NCI-H748 (cell line): ENCODE results near the gene LIMK2.
"Not testable (repeated sequence)": the region's sequence is repeated elsewhere in the genome, so short reads cannot be mapped to it uniquely, and the experiment has no call there.

Experiments used
- DNase-seq: peaks from one replicate; lab custom pipeline; 2025; ENCODE audit not compliant: unreplicated experiment; lab: John Stamatoyannopoulos, UW

LIMK2 gene

DNA sequence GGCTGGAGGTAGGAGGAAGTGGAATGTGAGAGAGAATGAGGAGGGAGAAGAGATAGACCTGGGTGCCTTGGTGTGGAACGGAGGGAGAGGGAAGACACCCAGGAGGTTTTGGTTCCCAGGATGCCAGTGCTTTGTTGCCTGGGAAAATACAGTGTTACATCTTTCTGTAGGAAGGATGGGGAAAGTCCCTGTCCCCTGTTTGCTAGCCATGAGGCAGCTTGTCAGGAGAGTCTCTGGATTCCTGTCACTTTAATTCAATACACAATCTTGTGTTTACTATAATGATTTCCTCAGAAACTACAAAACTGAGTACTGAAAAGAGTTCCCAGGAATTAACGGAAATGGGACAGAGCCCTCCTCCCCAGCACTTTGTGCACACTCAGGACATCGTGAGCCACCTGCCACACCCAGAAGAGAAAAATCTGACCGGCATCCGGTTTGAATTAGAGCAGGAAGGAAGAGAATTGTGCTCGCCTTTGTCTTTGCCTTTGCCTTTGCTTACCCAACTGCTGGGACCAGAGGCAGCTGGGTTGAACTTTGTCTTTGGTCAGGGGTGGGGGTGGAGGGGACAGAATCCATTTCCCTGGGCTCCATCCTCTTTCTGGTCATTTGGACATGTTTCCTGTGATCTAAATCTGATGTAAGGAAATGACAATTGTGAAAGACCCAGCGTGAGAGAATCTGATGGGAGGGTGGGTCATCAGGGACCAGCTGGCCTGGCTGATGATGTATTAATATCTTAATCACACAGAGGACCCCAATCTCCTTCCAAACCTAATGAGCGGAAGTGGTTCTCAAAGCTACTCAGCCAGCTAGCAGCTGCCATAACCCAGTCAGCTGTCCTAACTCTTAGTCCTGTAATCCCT is 1.3 kb upstream of the LIMK2 start:
- peak; percentile 66 for DNase-seq

DNA sequence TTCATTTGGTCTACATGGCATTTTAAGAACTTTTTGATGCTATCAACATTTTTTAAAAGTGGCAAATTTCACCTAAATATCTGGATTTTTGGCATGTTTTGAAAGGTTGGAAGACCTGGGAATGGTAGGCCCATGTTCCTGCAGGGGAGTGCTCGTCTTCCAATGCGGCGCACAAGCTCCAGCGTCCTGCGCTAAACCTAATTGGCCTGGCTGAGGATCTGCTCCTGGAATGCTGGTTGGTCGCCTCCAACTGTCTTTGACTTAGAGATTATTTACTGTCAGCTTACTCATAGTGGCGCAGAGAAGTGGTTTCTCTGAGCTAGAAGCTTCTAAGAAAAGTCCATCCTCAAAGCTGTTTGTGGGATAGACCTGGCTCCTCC is 626 bp upstream of the LIMK2 start:
- peak; percentile 22 for DNase-seq

DNA sequence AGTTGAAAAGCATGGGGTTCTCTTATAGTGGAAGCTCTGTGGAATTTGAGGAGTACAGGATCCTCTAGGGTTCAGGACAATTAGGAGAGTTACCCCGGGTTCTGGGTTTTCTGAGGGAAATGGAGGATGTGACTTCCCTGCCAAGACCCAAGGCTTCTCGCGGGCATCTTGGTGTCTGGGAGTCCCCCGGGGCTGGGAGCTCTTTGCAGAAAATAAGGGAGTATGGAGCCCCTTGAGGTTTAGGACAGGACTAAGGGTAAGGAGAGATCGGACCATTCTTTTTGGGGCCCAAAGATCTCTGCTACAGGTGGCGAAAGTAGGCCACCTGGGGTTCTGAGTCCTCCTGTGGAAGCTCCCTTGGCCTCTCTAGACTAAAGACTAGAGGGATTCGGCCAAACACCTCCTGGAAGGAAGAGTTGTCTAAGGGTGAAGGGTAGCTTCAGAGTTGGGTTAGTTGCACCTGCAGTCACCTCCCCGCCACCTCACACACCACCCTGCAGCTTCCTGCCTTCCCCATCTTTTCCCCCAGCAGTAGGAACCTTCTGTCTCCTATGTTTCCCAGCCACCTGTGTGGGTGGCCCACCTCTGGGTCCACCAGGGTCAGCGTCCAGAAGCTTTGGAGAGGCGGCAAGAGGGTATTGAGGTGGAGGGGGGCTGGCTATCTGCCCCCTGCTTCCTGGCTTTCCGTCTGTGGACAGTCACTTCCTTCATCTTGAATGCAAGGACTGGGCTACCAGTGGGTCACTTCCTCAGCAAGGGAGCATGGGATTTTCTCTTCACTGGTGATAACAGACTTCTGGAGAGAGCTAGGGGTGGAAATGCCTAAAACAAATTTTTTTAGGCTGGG is 908 bp downstream of the LIMK2 start:
- peak; percentile 13 for DNase-seq

DNA sequence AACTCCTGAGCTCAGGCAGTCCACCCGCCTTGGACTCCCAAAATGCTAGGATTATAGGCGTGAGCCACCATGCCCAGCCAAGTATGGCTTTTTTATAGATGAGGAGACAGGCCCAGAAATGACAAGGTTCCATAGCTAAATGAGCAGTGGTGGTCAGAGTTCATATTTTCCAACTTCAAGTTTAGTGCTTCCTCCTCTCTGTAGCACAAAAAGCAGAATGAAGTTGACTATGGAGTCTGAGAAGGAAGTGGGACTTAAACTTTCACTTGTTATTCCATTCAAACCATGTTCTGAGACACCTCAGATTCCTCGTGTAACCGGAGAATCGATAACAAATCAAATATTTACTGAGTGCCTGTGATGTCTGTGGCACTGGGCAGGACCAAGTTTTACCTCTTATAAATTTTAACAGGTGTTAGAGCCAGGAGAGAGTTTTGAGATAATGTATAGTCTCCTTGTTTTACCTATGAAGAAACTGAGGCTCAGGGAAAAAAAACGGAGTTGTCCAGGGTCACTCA is 3.0 kb downstream of the LIMK2 start:
- DNase-seq, result no peak

DNA sequence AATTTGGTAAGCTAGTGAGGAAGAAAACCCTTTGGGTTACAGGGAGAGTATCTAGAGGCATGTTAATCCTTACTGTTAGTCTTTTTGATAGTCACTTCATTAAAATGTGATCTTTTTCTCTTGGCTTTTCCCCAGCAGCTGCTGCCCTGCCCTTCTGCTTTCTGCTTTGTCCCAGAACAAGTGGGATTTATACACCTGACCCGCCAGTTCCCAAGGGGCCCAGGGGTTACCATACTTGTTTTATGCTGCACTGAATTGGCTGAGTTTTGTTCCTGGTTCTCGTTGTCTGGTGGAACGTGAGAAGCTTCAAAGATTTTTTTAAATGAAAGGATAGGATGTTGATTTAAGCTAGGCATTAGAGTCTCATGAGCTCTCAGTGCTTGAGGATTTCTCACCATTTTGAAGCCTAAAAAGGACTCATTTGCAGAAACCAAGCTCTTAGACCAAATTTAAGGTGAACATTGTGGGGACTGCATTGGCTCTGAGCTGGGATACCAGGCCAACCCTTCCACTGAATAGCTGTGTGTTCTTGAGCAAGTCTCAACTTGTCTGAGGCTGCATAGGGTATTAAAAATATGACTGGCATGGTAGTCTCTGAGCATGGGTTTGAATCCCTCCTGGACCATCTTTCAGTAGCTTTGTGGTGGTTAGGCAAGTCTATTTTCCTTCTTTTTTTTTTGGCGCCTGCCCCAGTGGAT is 6.6 kb downstream of the LIMK2 start:
- DNase-seq, result no peak

DNA sequence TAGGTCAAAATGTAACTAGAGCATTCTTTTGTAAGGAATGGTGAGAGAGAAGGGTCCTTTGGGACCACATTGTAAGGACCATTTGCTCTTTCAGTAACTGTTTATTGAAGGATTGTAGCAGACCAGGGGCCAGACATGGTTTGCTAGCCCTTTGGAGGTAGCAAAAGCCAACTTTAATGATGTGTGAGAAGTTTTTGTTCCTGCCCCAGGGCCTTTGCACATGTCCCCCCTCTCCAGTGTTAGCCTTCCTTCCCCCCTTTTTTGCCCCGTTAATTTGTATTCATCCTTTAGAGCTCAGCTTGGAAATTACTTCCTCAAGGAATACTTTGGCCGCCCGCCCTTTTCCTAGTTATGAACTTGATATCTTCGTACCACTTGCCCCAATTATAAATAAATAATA is 9.0 kb downstream of the LIMK2 start:
- DNase-seq, result no peak

DNA sequence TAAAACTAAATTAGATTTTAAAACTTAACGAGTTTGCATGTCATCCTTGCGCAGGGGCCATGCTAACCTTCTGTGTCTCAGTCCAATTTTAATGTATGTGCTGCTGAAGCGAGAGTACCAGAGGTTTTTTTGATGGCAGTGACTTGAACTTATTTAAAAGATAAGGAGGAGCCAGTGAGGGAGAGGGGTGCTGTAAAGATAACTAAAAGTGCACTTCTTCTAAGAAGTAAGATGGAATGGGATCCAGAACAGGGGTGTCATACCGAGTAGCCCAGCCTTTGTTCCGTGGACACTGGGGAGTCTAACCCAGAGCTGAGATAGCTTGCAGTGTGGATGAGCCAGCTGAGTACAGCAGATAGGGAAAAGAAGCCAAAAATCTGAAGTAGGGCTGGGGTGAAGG is 10.6 kb downstream of the LIMK2 start:
- no peak for DNase-seq

DNA sequence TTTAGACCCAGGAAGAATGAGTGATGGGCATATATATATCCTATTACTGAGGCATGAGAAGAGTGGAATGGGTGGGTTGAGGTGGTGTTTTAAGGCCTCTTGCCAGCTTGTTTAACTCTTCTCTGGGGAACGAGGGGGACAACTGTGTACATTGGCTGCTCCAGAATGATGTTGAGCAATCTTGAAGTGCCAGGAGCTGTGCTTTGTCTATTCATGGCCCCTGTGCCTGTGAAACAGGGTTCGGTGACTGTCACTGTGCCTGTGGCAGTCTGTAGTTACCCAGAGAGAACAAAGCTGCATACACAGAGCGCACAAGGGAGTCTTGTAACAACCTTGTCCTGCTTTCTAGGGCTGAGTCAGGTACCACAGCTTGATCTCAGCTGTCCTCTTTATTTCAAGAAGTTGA is 11.7 kb downstream of the LIMK2 start:
- no peak for DNase-seq

DNA sequence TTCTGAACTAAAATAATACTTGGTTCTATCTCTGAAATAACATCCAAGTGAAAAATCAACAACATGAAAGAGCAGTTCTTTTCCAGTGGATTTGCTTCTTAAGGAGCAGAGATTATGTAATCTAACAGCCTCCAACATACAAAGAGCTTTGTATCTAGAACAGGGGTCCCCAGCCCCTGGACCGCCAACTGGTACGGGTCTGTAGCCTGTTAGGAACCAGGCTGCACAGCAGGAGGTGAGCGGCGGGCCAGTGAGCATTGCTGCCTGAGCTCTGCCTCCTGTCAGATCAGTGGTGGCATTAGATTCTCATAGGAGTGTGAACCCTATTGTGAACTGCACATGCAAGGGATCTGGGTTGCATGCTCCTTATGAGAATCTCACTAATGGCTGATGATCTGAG is 12.6 kb downstream of the LIMK2 start:
- DNase-seq, result not testable (repeated sequence)

DNA sequence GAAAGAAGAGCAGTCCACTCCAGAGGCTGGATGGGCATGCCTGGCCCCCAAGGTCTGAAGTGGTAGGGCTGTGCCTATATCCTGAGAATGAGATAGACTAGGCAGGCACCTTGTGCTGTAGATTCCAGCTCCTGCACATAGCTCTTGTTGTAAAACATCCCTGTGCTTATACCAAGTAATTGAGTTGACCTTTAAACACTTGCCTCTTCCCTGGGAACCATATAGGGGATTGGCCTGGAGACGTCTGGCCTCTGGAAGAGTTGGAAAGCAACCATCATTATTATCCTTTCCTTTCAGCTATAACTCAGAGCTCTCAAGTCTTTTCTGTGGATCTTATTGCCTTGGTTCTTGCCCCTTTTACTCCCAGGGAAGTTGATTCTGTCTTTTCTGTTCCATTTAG is 15.1 kb downstream of the LIMK2 start:
- no peak for DNase-seq

DNA sequence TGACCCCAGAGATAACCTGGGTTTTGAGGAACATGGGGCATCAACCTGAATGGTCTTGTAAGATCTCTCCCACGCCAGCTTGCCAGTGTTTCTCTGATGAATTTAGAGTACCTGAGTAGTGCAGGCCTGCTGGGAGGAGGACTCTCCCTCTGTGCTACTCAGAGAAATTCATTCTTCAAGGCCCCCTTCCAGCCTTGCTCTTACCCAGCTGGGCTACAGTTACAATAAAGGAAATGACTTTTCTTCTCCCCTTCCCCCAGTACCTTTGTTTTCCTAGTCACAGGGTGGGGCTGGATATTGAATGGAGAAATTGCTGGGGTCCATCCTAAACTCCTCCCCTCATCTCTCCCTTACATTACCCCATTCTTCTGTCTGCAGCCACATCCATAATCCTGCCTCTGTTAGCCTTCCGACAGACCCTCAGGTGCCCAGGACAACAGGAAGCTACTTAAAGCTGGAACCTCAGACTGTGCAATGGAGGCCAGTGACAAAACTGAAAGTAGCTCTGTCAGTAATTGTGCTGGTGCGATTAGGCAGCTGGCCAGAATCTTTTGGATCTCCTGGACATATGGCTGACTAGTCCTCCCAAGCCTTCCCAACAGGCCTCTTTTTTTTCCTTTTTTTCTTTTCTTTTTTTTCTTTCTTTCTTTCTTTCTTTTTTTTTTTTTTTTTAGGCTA is 17.4 kb downstream of the LIMK2 start:
- no peak for DNase-seq

DNA sequence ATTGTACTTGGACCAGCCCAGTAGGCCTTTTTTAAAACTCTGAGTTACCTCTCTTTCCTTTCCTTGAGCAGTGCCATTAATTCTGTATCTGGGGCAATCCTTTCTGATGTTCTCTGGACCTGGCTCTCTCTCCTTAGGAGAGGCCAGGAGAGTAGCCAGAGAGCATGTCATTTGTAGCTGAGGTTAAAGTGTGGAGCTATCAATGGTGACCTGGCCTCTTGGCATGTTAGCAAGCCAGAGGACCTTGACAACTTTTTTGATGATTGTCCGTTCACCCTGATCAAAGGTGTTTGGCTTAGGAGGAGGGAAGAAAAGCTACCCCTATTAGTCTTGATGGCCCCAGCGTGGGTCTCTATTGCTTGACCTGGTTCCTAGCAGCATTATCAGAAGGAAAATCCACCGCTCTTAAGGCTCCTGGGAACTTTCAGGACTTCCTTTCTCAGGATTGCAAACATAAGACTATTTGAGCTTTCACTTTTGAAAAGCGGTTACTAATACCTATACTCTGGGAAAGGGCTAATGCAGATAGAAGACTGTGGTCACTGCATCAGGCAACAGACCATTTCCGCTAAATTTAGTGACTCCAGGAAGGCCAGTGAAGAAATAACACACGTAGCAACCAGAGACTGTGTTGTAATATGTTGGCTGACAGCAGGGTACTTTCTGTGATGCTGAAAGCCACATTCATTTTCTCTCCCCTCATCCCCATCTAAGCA is 18.2 kb downstream of the LIMK2 start:
- no peak for DNase-seq

DNA sequence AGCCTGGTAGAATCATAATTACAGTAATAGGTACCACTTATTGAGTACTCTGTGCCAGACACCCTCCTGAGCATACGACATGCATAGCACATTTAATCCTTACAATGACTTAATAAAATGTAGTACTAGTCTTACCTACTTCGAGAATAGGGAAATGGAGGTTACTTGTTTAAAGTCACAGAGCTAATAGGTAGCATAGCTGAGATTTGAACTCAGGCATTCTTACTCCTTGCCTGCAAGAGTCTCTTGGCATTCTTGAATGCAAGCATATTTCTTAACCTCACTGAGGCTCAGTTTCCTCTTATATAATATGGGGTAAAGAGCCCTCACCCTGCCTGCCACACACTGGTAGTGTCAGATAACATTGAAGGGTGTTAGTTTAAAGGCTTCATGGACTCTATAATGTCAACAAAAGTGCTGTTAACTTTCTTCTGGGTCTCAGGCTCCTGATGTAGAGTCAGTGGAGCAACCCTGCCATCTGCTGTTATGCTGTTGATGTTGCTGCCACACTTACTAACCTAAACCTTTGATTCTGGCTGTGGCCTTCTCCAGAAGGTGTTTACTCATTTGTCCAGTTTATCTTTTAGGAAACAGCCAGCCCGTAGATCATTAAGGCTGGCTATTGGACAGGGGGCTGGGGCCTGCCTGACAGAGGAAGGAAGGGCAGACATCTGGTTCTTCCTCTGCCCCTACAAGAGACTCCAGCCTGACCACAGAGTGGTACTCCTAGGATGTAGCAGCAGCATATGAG is 18.9 kb downstream of the LIMK2 start:
- DNase-seq, result no peak

DNA sequence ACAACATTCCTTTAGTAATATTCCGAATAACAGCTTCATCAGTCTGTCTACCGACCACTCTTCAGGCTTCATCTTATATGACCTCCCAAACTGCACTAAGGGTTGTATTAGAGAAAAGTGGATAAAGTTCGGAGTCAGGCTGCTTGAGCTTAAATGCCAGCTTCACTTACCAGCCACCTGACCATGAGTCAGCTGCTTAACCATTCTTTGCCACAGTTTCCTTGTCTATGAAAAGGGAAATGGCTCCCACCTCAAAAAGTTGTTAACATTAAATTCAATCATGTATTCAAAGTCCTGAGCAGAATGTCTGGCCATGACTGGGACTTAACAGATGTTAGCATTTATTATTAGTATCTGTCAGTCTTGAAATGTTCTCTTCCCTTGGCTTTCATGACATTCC is 20.9 kb downstream of the LIMK2 start:
- DNase-seq, result no peak

DNA sequence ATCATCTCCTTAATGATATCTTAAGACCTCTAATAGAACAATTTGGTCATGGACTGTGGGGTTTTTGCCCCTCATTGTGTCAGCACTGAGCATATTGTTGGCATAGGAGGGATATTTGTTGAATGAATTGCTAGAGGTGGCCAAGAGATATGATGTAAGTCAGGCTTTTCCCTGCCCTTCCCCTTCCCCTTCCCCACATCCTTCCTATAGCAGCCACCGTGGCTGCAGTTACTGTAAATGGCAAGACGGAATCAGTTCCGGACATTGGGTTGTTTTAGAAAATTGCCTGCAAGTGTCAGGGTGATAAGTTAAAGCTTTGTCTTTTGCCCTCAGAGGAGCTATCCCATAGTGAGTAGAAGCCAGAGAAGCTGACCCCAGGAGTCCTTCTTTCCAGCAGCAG is 23.0 kb downstream of the LIMK2 start:
- no peak for DNase-seq

DNA sequence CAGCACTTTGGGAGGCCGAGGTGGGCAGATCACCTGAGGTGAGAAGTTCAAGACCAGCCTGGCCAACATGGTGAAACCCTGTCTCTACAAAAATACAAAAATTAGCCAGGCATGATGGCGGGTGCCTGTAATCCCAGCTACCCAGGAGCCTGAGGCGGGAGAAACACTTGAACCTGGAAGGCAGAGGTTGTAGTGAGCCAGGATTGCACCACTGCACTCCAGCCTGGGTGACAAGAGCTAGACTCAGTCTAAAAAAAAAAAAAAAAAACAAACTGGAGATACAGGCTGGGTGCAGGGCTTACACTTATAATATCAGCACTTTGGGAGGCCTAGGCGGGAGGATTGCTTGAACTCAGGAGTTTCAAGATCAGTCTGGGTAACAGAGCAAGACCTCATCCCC is 23.9 kb downstream of the LIMK2 start:
- DNase-seq, result not testable (repeated sequence)

DNA sequence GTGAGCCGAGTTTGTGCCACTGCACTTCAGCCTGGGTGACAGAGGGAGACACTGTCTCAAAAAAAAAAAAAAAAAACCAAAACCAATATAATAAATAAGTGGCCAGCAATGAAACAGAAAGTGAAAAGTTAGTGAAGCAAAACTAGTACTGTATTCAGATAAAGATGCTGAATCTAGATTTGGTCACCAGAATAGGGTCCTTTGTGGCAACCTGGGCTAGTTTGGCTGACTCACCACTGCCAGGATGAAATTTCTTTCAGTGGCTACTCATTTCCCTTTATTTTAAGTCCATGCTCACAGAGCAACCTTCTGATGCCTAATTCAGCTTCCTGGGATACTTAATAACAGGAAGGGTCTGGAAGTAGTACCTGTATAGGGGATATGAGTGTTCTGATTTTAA is 26.0 kb downstream of the LIMK2 start:
- DNase-seq, result no peak

DNA sequence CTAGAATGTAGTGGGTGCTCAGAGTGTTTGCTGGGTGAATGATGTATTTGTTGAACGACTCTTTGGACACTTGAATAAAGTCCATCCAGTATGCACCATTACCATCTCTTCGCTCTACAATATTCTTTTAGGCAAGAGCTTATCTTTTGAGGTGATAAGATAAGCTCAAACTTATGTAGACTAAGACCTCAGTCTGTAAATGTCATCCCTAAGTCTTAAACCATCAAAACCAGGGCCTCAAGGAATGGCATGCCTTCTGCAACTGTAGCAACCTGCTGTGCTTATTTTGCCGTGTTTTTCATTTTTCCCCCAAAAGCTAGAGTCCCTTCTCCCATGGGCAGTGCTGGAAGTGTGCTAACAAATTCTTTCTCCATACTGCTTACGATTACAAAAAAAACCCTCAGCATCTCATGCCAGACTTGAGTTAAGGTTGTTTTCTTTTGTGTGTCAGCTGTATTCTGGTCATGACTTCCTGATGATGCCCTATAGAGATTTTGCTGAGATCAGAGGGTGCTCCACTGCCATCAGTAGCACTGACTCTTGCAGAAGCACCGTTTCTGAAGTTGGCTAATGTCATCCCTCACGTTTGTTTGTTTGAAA is 27.8 kb downstream of the LIMK2 start:
- DNase-seq, result no peak

DNA sequence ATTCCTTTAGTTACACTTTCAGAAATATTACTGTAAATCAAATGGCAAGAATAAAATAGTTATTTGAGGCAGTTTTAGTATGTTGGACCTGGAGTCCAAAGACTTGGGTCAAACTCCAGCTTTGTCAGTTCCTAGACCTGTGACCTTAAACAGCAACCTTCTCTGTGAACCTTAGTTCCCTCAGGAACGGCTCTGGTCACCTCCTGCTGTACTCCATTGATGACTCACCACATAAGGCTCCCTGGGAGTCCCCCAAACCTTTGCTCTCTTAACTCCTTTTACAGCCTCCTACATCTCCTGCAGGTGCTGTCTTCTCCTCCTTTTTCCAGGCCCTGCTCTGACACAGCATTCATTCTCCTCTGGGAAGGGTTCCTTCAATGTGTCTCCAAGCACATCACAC is 29.1 kb downstream of the LIMK2 start:
- DNase-seq, result no peak
